GM21526 (cell line): Measurements from ENCODE around the gene ZSCAN5B.
"Not testable (repeated sequence)": the region's sequence is repeated elsewhere in the genome, so short reads cannot be mapped to it uniquely, and the experiment has no call there.

ENCODE experiments used
- ATAC-seq: cut with Tn5 transposase; IDR thresholded peaks from one replicate; pipeline ENCODE4 v1.9.1; 2021; ENCODE audit warnings: moderate library complexity; ENCODE audit not compliant: unreplicated experiment, low FRiP score

The ZSCAN5B gene

DNA sequence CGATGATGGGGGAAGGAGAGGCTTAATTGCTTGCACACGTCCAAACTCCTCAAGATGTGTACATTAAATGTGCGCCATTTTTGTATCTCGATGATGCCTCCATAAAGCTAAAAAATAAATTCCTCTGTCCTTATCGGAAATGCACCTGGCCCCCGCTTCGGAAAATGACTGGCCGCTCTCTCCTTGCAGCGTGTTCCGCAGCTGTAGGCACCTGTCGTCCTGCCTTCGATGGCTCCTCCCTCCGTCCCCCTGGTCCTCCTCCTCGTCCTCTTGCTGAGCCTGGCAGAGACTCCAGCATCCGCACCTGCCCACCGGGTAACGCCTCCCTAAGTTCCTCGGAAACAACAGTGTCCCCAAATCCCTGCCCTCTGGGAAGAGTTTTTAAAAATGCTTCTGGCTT lies 20.7 kb downstream of the ZSCAN5B start:
- ATAC-seq: no peak

DNA sequence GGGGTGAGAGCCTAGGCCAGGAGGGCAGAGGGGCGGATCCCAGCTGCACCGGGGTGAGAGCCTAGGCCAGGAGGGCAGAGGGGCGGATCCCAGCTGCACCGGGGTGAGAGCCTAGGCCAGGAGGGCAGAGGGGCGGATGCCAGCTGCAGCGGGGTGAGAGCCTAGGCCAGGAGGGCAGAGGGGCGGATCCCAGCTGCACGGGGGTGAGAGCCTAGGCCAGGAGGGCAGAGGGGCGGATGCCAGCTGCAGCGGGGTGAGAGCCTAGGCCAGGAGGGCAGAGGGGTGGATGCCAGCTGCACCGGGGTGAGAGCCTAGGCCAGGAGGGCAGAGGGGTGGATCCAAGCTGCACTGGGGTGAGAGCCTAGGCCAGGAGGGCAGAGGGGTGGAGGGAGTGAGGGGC lies 21.3 kb downstream of the ZSCAN5B start:
- not testable (repeated sequence) for ATAC-seq

DNA sequence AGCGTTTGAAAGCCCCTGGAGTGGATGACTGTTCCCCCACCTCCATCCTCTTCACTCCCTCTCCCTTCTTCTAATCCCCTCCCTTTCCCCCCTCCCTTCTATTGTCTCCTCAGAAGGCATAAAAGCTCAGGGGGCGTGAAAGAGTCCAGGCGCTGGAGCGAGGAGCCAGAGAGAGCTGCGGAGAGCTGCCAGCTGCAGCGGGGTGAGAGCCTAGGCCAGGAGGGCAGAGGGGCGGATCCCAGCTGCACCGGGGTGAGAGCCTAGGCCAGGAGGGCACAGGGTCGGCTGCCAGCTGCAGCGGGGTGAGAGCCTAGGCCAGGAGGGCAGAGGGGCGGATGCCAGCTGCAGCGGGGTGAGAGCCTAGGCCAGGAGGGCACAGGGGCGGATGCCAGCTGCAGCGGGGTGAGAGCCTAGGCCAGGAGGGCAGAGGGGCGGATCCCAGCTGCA lies 21.7 kb downstream of the ZSCAN5B start, which contains the start of gene GALP:
Gene GALP (plus strand): TSS at position 148 of the 447 bp plus-strand sequence. CDS start 1,101 bp downstream, outside the sequence.
- not testable (repeated sequence) for ATAC-seq

DNA sequence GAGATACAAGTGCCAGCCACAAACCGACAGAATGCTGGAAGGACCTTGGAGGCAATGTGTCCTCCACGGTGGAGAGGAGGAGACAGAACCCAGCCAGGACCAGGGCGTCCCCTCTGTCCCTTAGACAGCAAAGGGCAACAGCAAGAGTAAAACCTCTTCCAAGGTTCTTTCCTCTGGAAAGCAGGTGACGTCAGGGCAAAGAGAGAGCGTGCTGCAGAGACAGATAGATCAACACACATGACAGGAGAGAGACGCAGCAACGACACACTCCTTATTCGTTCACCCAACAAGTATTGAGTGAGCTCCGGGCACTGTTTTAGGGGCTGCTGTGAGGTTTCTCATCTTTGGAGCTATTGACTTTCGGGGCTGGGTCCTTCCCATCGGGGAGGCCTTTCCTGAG lies 23.0 kb downstream of the ZSCAN5B start:
- ATAC-seq: no peak

DNA sequence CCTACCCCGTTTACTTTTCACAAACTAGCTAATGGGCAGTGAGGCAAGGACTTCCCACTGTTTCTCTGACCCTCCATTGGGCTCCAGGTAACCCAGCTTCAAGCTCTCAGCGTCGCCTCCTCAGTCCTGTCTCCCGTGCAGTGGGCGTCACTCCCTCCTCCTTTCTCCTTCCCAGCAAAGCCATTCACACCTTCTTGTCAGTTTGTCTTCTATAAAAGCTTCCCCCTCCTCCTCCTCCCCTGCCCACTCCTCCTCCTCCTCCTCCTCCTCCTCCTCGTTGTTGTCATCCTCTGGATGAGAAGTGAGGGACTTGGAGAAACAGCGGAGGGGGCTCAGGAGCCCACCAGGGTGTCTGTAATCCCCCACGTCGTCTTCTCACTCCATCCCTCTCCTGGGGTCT lies 23.5 kb downstream of the ZSCAN5B start:
- no peak for ATAC-seq

DNA sequence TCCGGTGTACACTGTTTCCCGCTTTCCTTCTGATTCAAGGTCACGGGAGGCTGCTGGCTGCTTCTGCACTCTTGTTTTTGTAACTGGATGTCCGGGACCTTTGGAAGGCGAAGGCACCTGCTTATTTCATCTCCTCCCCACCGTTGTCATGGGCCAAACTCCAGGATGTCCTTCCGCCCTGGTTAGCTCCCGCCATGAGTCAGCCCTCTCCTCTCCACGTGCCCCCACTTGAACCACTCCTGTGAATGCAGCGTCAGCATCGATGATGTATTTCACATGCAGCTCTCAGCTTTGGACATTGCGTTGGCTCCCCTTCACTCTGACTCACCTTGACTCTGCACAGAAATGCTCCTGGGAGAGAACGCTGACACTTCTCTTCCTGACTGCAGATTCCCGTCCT lies 27.3 kb downstream of the ZSCAN5B start:
- ATAC-seq: no peak

DNA sequence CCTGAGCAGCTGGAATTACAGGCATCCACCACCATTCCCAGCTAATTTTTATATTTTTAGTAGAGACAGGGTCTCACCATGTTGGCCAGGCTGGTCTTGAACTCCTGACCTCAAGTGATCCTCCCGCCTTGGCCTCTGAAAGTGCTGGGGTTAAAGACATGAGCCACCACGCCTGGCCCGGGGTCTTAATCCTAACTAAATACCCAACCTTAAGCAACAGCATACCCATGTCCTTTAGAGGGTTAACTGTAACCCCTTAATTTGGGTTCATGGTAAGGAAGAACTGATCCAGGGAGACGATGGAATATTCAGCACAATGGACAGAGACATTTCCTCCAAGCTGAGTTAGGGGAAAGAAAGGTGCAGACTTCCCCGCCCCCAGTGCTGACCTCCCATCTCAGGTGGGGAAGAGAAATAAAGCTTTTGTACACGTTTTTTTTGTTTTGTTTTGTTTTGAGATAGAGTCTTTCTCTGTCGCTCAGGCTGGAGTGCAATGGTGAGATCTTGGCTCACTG lies 30.5 kb downstream of the ZSCAN5B start:
- no peak for ATAC-seq

DNA sequence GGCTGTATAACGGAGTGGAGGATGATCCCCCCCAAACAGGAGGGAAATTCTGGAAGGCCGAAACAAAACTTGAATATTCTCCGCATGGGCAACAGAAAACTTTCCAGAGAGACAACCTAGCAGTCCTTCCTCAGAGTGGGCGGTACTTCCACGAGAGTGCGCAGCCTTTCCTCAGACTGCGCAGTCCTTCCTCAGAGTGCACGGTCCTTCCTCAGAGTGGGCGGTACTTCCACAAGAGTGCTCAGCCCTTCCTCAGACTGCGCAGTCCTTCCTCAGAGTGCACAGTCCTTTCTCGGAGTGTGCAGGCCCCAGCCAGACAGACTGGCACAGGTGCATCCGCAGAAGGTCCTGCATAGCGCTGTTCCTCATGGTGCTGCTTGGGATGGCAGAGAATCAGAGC lies 34.5 kb downstream of the ZSCAN5B start:
- ATAC-seq: no peak

DNA sequence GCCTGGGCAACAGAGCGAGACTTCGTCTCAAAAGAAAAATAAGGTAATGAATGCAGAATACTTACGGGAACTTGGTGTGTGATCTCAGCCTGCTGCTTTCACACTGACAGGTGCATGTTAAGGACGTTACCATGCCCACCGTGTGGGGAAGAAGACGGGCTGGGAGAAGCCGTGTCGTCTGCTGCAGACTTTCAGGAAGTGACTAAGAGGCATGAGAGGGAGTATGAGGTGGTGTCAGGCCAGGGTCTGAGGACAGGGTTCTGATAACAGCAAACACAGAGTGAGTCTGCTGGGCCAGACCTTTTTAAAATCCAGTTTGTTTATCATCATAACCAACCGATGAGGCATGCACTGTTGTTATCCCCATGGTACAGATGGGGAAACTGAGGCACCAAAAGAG lies 35.3 kb downstream of the ZSCAN5B start:
- ATAC-seq: no peak

DNA sequence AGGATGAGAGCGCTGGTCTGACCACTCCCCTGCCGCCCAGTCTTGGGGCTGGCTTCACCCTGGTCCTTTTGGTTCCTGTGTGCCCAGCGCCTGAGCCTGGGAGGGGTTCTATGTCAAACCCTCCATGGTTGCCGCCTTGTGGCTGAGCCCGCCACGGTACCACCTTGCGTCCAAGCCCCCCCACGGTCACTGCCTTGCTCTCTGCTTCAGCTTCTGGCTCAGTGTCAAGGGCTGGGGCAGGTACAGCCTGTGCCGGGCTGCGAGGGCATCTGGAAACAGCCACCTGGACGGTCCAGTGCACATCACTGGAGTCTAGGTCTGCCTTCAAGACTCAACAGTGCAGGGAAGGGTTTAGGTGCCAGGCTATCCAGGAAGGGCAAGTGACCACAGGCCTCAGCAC lies 36.0 kb downstream of the ZSCAN5B start:
- ATAC-seq: no peak

DNA sequence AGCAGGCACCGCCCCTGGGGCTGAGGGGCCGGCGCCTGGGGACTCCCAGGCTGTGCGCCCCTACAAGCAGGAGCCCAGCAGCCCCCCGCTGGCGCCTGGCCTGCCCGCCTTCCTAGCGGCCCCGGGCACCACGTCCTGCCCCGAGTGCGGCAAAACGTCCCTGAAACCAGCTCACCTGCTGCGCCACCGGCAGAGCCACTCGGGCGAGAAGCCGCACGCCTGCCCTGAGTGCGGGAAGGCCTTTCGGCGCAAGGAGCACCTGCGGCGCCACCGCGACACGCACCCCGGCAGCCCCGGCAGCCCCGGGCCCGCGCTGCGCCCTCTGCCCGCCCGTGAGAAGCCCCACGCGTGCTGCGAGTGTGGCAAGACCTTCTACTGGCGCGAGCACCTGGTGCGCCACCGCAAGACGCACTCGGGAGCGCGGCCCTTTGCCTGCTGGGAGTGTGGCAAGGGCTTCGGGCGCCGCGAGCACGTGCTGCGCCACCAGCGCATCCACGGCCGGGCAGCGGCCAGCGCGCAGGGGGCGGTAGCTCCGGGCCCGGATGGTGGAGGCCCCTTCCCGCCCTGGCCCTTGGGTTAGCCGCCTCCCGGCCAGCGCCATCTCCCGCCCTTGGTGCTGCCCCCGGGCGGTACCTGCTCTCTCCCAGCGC lies 37.8 kb downstream of the ZSCAN5B start:
- no peak for ATAC-seq

DNA sequence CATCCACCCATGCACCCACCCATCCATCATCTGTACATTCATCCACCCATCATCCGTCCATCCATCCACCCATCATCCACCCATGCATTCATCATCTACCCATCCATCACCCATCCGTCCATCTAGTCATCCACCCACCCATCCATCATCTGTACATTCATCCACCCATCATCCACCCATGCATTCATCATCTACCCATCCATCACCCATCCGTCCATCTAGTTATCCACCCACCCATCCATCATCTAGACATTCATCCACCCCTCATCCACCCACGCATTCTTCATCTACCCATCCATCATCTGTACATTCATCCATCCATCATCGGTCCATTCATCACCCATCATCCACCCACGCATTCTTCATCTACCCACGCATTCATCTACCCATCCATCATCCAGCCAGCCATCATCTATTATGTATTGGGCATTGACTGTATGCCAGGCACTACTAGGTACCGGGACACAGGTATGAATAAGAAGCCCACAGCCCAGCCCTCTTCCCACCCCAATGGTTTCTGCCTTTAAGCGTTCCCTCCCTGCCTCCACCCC lies 38.5 kb downstream of the ZSCAN5B start:
- no peak for ATAC-seq

DNA sequence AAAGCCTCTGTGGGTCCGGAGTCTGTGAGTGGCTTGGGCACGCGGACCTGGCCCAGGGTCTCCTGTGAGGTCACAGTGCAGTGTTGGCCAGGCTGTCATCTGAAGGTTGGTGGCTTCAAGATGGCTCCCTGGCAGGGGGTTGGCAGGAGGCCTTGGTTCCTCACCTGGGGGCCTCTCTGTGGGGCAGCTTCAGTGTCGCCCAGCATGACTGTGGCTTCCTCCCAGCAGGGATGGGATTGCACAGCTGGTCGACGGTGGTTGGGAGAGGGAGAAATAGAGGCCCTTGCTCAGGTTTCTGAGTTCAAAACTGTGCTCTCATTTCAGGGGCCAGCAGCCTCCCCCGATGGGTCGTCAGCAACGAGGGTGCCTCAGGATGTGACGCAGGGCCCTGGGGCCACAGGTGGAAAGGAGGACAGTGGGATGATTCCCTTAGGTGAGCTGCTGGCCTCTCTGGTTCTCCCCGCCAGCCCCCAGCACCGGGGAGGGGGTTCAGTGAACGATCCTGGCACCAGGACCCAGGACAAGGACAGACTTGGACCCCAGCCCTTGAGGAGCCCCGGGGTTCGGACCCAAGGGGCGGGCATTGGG lies 39.3 kb downstream of the ZSCAN5B start:
- ATAC-seq: no peak

DNA sequence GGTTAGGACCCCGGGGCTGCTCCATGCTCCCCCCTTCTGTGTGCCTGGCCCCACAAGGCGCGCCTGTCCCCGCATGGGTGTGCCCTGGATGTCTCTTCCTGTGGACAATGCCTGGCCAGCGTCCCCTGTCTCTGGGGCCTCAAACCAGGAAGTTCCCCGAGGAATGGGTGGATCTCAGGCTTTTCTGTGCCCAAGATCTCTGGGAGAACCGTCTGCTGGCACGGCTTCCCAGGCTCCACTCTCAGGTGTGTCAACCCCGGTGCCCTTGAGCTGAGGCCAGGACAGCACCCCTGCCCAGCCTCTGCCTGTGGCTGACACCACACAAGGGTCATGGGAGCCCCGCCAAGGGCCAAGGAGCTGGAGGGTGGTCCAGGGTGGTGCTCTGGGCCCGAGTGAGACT lies 40.8 kb downstream of the ZSCAN5B start:
- no peak for ATAC-seq

DNA sequence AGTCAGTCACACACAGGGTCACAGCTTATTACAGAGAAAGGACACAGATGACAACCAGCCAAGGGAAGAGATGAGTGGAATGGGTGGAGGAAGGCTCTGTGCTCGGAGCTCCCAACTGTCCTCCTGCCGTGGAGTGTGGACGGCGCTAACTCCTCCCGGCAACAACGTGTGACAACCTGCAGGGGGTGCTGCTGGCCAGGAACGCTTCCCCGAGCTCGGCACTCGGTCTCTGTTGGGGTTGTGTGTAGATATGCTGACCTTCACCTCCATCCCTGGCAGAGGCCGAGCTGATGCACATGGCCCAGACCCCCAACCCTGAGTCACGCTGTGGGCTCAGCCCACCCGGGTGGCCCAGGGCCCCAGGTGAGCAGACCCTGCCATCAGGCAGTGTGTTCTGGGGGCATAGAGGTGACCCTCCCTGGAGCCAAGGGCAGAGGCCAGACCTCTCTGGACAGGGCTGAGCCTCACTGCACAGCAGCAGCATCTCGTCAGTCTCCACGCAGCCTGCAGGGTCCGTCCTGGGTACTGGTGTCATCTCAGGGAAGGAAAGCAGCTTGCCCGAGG lies 42.4 kb downstream of the ZSCAN5B start:
- no peak for ATAC-seq

DNA sequence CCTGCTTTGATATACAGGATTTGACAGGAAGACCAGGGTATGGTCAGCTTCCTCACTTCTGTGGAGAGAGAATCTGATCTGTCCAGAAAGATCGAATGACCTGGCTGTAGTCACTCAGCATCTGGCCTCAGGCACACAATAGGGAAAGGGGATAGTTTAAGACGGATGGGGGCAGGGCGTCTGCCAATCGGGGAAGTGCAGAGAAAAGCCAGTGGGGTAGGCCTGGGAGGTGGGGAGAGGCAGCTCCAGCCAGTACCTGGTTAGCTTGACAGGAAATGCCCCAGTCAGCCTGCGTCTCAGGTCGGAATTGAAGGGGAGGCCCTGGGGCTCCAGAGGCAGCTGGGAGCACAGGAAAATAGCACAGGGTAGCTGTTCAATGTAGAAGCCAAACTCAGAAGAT lies 44.1 kb downstream of the ZSCAN5B start:
- ATAC-seq: no peak

DNA sequence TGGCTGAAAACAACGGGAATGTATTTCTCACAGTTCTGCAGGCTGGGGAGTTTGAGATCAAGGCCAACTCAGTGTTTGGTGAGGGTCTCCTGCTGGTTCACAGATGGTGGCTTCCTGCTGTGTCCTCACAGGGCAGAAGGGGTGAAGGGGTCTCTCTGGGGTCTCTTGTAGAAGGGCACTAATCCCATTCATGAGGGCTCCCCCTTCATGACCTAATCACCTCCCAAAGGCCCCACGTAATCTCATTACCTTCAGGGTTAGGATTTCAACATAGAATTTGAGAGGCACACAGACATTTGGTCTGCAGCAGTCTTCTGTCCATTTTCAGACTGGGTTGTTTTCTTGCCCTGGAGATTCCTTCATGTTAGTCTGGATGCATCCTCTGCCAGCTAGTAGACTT lies 44.9 kb downstream of the ZSCAN5B start:
- no peak for ATAC-seq

DNA sequence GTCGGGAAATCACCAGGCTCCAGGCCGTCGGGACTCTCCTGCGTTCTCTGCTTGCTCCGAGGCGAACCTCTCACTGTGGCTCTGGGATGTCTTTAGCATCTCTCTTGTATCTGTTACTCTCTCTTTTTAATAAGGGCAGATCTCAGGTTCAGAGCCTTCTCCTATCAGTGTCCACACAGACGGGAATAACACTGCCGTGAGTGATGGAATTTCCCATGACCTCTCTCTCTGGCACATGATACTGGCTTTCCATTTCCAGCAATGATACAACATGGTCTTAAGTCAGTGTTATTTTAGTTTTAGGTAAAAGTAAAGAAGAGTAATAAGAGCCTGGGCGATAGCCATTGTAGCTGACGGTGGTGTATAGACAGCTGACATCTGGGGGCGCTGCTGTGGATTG lies 47.2 kb downstream of the ZSCAN5B start:
- ATAC-seq: no peak

DNA sequence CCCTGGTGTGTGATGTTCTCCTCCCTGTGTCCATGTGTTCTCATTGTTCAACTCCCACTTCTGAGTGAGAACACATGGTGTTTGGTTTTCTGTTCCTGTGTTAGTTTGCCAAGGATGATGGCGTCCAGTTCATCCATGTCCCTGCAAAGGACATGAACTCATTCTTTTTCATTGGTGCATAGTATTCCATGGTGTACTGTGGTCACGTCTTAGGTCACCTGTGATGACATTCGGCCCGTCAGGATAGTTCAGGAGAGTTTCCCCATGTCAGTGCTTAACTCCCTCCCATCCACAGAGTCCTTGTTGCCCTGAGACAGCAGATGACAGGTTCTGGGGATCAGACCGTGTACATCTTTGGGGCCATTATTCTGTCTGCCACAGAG lies 47.9 kb downstream of the ZSCAN5B start:
- ATAC-seq: no peak

DNA sequence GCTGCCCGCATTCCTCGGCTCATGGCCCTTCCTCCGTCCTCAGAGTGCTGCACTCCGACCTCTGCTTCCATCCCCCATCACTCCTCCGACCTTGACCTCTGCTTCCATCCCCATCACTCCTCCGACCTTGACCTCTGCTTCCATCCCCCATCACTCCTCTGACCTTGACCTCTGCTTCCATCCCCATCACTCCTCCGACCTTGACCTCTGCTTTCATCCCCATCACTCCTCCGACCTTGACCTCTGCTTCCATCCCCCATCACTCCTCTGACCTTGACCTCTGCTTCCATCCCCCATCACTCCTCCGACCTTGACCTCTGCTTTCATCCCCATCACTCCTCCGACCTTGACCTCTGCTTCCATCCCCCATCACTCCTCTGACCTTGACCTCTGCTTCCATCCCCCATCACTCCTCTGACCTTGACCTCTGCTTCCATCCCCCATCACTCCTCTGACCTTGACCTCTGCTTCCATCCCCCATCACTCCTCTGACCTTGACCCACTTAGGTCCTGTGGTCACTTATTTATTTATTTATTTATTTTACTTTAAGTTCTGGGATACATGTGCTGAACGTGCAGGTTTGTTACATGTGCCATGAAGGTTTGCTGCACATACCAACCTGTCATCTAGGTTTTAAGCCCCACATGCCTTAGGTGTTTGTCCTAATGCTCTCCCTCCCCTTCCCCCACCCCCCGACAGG lies 48.5 kb downstream of the ZSCAN5B start:
- ATAC-seq: not testable (repeated sequence)

DNA sequence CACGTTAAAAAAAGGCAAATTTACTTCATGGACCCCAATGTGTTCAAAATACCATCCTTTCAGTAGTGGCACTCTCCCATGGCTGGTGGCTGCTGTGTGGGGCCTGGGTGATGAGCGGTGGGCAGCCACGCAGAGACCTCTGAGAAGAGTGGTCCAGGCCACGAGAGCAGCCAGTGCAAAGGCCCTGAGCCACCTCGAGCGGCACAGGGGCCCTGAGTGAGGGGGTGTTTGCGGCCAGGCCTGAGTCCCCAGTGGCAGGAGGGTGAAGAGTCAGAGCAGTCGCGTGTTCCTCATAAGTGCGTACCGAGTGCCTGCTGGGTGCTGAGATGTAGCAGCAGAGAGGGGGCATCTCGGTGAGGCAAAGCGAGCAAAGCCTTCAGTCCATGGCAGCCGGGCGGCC lies 49.5 kb downstream of the ZSCAN5B start:
- ATAC-seq: no peak
